Suprapubic skin (tissue), 4 donors: Measurements from ENCODE around the gene RPL28. TPM values are rescaled to one million over a fixed set of nuclear protein-coding genes. Genes with fewer than 3 reads are reported as not detected.

Experiments used
- DNase-seq, 2 donors: peaks; one replicate each; pipeline ENCODE4 v3.0.0-alpha.2; 2019; ENCODE audit warnings: low spot score in 2 of 2
- H3K27ac ChIP-seq: fragments of 200-600 bp; sonication (generic); one replicate; pipeline ENCODE4 v1.5.1; 2019
- H3K27me3 ChIP-seq: fragments of 200-600 bp; sonication (generic); one replicate; pipeline ENCODE4 v1.5.1; 2019
- H3K36me3 ChIP-seq: fragments of 200-600 bp; sonication (generic); one replicate; pipeline ENCODE4 v1.5.1; 2019
- H3K4me1 ChIP-seq: fragments of 200-600 bp; sonication (generic); one replicate; pipeline ENCODE4 v1.5.1; 2019
- H3K4me3 ChIP-seq: fragments of 200-600 bp; sonication (generic); one replicate; pipeline ENCODE4 v1.5.1; 2019; ENCODE audit warnings: mild to moderate bottlenecking
- H3K9me3 ChIP-seq: fragments of 200-600 bp; sonication (generic); one replicate; pipeline ENCODE4 v1.5.1; 2019
- EP300 ChIP-seq: sonication (generic); formaldehyde crosslinking; IDR thresholded peaks from one replicate; pipeline ENCODE4 v1.6.1; 2017; ENCODE audit warnings: antibody characterized with exemption
- POLR2A ChIP-seq, 2 donors: fragments of 450-650 bp; IDR thresholded peaks; one replicate each; pipeline ENCODE4 v1.6.1; 2017; ENCODE audit warnings: antibody characterized with exemption in 2 of 2, mild to moderate bottlenecking in 2 of 2, moderate library complexity in 2 of 2
- POLR2AphosphoS5 ChIP-seq, 3 donors: sonication (generic); formaldehyde crosslinking; IDR thresholded peaks; one replicate each; pipeline ENCODE4 v1.6.1; 2017; ENCODE audit warnings: antibody characterized with exemption in 3 of 3
- WGBS: methylation state at CpG from one replicate; pipeline ENCODE4 v1.1.5; 2018; 5-methylcytosine and 5-hydroxymethylcytosine counted together
- total RNA-seq, 4 donors: library from RNA; depleted of rRNA; stranded (reverse); fragments of >200 nt; gene quantifications; one replicate each; pipeline ENCODE4 v1.1.0, GENCODE V29; 2016
- TF ChIP-seq, protein P1 (sequence below), 2 donors: fragments of 200-600 bp in 1 of 2; fragments of 450-650 bp in 1 of 2; sonication (generic) in 1 of 2; IDR thresholded peaks; one replicate each; pipeline ENCODE4 v1.5.1; 2016 to 2019; ENCODE audit warnings: antibody characterized with exemption in 2 of 2, mild to moderate bottlenecking in 1 of 2, moderate library complexity in 1 of 2

The RPL28 gene
- total RNA-seq, 4 donors from 2014 or later, result 605 to 767 (median 714) TPM

DNA sequence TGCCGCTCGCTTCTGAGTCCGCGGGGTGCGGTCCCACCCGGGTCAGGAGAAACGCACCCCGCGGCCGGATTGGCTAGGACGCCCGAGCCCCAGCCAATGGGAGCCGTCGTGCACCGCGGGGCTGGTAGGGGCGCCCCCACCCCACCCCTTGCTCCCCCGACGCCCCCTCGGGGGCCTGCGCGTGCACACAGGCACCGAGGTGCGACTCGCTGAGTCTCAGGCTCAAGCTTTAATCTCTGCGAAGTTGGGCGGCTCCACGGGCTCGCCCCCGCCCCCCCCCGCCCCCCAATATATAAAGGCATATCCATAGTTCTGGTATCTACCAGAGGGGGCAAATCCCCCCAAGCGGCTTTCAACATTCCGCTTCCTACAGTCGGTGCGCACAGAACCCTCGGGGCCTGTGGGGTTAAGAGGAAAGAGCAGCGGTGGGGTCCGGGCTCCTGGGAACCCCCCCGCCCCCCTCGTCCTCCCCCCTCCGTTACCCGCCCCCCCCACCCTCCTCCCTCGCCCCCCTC is 31.0 kb upstream of the RPL28 start, which contains the start of gene COX6B2:
Gene COX6B2 (minus strand): TSS at position 22 of the 515 bp plus-strand sequence. CDS start 198 bp downstream, outside the sequence.
- H3K4me1 ChIP-seq, result peaks cover 25% of the 10 kb centered on the region
- 4% methylated on average over 14 of the region's 43 CpGs for WGBS
- no peaks in the 10 kb centered on the region for H3K36me3 ChIP-seq
- H3K4me3 ChIP-seq, result peak within 1 kb of the TSS; percentile 46
- H3K27me3 ChIP-seq, result peaks cover 49% of the 10 kb centered on the region
- no peaks in the 10 kb centered on the region for H3K9me3 ChIP-seq
- no peak within 1 kb of the TSS for H3K27ac ChIP-seq
- DNase-seq, result peak in 1 of 2 donors; percentile 69
- TF ChIP-seq, protein P1, sequence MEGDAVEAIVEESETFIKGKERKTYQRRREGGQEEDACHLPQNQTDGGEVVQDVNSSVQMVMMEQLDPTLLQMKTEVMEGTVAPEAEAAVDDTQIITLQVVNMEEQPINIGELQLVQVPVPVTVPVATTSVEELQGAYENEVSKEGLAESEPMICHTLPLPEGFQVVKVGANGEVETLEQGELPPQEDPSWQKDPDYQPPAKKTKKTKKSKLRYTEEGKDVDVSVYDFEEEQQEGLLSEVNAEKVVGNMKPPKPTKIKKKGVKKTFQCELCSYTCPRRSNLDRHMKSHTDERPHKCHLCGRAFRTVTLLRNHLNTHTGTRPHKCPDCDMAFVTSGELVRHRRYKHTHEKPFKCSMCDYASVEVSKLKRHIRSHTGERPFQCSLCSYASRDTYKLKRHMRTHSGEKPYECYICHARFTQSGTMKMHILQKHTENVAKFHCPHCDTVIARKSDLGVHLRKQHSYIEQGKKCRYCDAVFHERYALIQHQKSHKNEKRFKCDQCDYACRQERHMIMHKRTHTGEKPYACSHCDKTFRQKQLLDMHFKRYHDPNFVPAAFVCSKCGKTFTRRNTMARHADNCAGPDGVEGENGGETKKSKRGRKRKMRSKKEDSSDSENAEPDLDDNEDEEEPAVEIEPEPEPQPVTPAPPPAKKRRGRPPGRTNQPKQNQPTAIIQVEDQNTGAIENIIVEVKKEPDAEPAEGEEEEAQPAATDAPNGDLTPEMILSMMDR (IDR thresholded peaks at IDR 0.05), result no peak
- no peak for TF ChIP-seq POLR2AphosphoS5 (IDR thresholded peaks at IDR 0.05)
- TF ChIP-seq EP300, result no peak
- no peak for TF ChIP-seq POLR2A (IDR thresholded peaks at IDR 0.05)

DNA sequence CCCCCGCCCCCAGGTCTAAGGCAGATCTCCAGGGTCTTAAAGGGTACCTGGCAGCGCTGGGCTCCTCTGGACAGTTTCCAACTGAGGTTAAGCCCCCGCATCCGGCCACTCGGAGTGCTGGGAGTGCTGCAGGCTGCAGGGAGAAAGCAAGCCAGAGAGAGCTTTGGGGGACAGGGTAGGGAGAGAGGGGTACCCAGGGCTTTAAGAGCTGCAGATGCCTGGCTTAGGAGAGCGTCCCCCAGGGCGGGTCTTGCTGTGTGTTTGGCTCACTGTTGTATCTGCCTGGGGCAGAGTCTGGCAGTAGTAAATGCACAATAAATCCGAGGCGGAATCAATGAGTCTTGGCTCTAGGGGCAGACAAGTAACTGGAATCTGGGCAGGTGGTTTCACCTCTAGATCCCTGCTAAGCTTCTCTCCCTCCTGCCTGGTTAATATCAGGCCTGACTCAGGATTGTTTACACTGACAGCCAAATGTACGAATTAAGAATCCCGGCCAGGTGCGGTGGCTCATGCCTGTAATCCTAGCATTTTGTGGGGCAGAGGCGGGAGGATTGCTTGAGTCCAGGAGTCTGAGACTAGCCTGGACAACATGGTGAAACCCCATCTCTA is 30.4 kb upstream of the RPL28 start:
- no peak overlapping the region for H3K27ac ChIP-seq
- no peaks in the 10 kb centered on the region for H3K36me3 ChIP-seq
- peaks cover 49% of the 10 kb centered on the region for H3K27me3 ChIP-seq
- H3K4me3 ChIP-seq, result peak overlapping the region; percentile 46
- DNase-seq, result no peak
- WGBS, result no CpG with 5 or more reads among the region's 13 CpGs
- TF ChIP-seq POLR2AphosphoS5 (IDR thresholded peaks at IDR 0.05) (no peak), EP300 (no peak)
- TF ChIP-seq, protein P1 (IDR thresholded peaks at IDR 0.05), result no peak
- no peaks in the 10 kb centered on the region for H3K9me3 ChIP-seq
- peaks cover 25% of the 10 kb centered on the region for H3K4me1 ChIP-seq

DNA sequence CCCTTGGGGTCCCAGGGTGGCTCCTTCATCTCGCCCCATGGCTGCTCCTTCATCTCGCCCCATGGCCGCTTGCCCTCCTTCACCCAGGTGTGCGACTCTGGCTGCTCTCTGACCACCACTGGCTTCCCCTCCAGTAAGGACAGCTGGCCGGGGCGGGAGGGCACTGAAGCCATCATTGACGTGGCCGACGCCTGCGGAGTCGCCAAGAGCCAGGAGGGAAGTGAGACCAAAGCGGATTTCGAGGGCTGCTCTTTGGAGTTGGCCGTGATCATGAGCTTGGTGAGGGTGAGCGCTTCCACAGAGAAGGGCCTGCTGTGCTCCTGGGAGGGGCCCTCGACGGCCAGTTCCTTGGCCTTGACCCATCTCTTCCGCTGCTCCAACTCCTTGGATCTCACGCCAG is 27.2 kb upstream of the RPL28 start:
- H3K4me1 ChIP-seq, result peaks cover 19% of the 10 kb centered on the region
- 90% methylated on average over 15 of the region's 19 CpGs for WGBS
- TF ChIP-seq POLR2A (IDR thresholded peaks at IDR 0.05) (no peak), EP300 (no peak), POLR2AphosphoS5 (IDR thresholded peaks at IDR 0.05) (no peak)
- TF ChIP-seq, protein P1 (IDR thresholded peaks at IDR 0.05), result no peak
- H3K9me3 ChIP-seq, result no peaks in the 10 kb centered on the region
- no peak for DNase-seq
- H3K27me3 ChIP-seq, result peaks cover 32% of the 10 kb centered on the region
- no peak overlapping the region for H3K27ac ChIP-seq
- no peak overlapping the region for H3K4me3 ChIP-seq
- H3K36me3 ChIP-seq, result no peaks in the 10 kb centered on the region

DNA sequence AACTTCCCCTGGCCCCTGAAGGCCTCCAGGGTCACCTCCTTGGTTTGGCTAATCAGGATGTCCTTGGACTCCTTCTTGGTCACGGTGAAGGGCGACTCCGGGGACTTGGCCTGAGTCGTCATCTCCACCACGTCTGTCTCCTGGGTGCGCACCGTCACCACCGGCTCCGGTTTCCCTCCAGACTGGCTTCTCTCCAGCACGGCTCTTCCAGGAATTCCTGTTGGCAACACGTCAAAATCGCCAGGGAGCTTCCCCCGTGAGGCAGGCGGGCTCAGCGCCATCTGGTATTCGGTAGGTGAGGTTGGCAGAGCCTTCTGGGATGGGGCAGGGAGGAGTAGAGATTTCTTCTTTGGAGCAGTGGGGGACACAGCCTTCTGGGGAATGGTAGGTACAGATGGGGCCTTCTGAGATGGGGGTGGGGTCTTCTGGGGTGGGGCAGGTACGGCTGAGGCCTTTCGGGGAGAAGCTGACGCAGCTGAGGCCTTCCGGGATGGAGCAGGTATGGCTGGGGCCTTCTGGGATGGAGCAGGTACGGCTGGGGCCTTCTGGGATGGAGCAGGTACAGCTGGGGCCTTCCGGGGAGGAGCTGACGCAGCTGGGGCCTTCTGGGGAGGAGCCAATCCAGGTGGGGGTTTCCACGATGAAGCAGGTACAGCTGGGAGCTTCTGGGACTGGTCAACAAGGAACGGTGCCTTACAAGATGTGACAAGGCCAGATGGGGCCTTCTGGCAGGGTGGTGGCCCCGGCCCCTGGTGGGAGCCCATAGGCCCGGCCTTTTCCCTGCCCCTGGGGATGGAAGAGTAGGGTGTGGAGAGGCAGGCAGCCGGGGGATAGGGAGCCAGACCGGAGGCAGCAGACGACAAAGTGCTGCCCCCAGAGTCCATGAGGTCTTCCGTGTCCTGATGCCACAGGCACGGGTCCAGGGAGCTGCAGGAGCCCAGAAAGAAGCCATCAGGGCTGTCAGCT is 26.5 kb upstream of the RPL28 start:
- DNase-seq, result no peak
- peaks cover 25% of the 10 kb centered on the region for H3K27me3 ChIP-seq

More for the DNA sequence above, 26.5 kb upstream of the RPL28 start:
- no peak for TF ChIP-seq POLR2A (IDR thresholded peaks at IDR 0.05)
- no peak for TF ChIP-seq POLR2AphosphoS5 (IDR thresholded peaks at IDR 0.05)
- no peak for TF ChIP-seq EP300
- TF ChIP-seq, protein P1 (IDR thresholded peaks at IDR 0.05), result no peak
- Histone ChIP-seq H3K4me3 (no peak overlapping the region), H3K4me1 (peaks cover 12% of the 10 kb centered on the region), H3K36me3 (no peaks in the 10 kb centered on the region), H3K27ac (no peak overlapping the region), H3K9me3 (no peaks in the 10 kb centered on the region)
- WGBS, result 63% methylated on average over 30 of the region's 32 CpGs
